HL-60 (cell line): ENCODE measurements around the gene RBFOX2.

Source experiments
- DNase-seq, 2 experiments: peaks; one replicate each; pipeline ENCODE4 v3.0.0-alpha.2; 2010 to 2020; ENCODE audit warnings: low read depth in 1 of 2, low spot score in 1 of 2
- H3K27ac ChIP-seq: fragments of 250-450 bp; sonication (Bioruptor Pico); replicated peaks from 2 replicates; pipeline ENCODE4 v1.5.1; 2020; ENCODE audit warnings: mild to moderate bottlenecking, moderate library complexity
- H3K27me3 ChIP-seq: fragments of 250-450 bp; sonication (Bioruptor Pico); 2 replicates; pipeline ENCODE4 v1.5.1; 2021; ENCODE audit warnings: mild to moderate bottlenecking, moderate library complexity; ENCODE audit not compliant: insufficient read depth, poor library complexity, severe bottlenecking
- H3K4me3 ChIP-seq: replicated peaks from 2 replicates; pipeline ENCODE4 v1.5.1; 2011; ENCODE audit warnings: mild to moderate bottlenecking, control low read depth, low read length; ENCODE audit not compliant: insufficient read depth
- GABPA ChIP-seq: IDR thresholded peaks from 2 replicates; pipeline ENCODE4 v1.6.1; 2012; ENCODE audit warnings: low read depth
- POLR2AphosphoS5 ChIP-seq: IDR thresholded peaks from 2 replicates; pipeline ENCODE4 v1.6.1; 2012; ENCODE audit warnings: low read depth
- SPI1 ChIP-seq: IDR thresholded peaks from 2 replicates; pipeline ENCODE4 v1.6.1; 2012; ENCODE audit warnings: low read depth, mild to moderate bottlenecking, borderline replicate concordance
- TF ChIP-seq, protein P1 (sequence below): IDR thresholded peaks from one replicate; pipeline ENCODE4 v1.5.1; 2011; ENCODE audit warnings: low read length, control low read depth, inconsistent platforms; ENCODE audit not compliant: insufficient read depth
- TF ChIP-seq, protein P2 (sequence below): IDR thresholded peaks from 2 replicates; pipeline ENCODE4 v1.6.1; 2012; ENCODE audit warnings: low read depth; ENCODE audit not compliant: insufficient replicate concordance

RBFOX2 gene

DNA sequence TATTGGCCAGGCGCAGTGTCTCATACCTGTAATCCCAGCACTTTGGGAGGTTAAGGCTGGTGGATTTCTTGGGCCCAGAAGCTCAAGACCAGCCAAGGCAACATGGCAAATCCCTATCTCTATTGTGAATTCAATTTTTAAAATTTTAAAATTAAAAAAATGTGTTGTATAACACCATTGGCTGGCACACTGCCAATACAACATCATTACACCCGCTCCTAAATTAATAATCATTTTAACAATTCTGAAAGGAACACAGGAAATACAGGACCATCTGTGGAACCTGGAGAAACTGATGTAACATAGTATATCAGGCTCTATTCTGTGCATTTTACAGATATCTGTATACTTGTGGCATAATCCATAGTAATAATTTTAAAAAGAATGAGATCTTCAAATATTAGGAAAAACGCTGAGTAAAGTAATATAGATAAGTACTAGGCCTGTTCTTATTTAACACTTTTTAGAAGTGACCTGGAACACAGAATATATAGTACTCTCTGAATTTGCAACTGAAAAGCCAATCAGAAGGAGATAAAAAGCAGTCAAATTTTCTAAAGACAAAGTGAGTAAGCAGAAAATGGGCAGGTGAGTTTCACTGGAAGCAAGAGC lies 186.6 kb downstream of the RBFOX2 start:
- no peak for DNase-seq
- Histone ChIP-seq H3K4me3 (no peak overlapping the region), H3K27ac (no peak overlapping the region), H3K27me3 (peaks cover 17% of the 10 kb centered on the region)
- TF ChIP-seq SPI1 (no peak), POLR2AphosphoS5 (no peak), GABPA (no peak)
- TF ChIP-seq, protein P1, sequence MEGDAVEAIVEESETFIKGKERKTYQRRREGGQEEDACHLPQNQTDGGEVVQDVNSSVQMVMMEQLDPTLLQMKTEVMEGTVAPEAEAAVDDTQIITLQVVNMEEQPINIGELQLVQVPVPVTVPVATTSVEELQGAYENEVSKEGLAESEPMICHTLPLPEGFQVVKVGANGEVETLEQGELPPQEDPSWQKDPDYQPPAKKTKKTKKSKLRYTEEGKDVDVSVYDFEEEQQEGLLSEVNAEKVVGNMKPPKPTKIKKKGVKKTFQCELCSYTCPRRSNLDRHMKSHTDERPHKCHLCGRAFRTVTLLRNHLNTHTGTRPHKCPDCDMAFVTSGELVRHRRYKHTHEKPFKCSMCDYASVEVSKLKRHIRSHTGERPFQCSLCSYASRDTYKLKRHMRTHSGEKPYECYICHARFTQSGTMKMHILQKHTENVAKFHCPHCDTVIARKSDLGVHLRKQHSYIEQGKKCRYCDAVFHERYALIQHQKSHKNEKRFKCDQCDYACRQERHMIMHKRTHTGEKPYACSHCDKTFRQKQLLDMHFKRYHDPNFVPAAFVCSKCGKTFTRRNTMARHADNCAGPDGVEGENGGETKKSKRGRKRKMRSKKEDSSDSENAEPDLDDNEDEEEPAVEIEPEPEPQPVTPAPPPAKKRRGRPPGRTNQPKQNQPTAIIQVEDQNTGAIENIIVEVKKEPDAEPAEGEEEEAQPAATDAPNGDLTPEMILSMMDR = no peak
- TF ChIP-seq, protein P2, sequence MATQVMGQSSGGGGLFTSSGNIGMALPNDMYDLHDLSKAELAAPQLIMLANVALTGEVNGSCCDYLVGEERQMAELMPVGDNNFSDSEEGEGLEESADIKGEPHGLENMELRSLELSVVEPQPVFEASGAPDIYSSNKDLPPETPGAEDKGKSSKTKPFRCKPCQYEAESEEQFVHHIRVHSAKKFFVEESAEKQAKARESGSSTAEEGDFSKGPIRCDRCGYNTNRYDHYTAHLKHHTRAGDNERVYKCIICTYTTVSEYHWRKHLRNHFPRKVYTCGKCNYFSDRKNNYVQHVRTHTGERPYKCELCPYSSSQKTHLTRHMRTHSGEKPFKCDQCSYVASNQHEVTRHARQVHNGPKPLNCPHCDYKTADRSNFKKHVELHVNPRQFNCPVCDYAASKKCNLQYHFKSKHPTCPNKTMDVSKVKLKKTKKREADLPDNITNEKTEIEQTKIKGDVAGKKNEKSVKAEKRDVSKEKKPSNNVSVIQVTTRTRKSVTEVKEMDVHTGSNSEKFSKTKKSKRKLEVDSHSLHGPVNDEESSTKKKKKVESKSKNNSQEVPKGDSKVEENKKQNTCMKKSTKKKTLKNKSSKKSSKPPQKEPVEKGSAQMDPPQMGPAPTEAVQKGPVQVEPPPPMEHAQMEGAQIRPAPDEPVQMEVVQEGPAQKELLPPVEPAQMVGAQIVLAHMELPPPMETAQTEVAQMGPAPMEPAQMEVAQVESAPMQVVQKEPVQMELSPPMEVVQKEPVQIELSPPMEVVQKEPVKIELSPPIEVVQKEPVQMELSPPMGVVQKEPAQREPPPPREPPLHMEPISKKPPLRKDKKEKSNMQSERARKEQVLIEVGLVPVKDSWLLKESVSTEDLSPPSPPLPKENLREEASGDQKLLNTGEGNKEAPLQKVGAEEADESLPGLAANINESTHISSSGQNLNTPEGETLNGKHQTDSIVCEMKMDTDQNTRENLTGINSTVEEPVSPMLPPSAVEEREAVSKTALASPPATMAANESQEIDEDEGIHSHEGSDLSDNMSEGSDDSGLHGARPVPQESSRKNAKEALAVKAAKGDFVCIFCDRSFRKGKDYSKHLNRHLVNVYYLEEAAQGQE = no peak

DNA sequence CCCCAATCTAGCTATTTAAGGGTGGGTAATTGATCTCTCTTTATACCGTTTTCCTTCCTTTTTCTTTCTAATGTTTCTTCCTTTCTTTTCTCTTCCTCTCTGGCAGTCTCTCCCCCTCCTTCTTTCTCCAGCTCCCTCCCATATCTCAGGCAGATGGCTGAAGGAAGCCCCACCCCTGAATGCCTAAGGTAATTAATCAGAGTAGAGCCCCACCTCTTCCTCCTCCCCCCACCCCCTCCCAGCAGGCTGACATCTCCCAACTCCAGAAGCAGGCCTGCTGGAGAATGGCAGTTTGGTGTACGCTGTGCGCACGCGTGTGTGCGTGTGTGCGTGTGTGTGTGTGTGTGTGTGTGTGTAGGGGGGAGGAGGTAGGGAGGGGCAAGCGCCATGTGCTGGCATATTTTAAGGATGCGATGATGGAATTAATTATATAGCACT lies 188.3 kb downstream of the RBFOX2 start:
- no peak for DNase-seq
- H3K27ac ChIP-seq = no peak overlapping the region
- peaks cover 17% of the 10 kb centered on the region for H3K27me3 ChIP-seq
- H3K4me3 ChIP-seq = no peak overlapping the region
- TF ChIP-seq, protein P1 = no peak
- TF ChIP-seq GABPA = no peak
- TF ChIP-seq, protein P2 = no peak
- no peak for TF ChIP-seq SPI1
- no peak for TF ChIP-seq POLR2AphosphoS5

DNA sequence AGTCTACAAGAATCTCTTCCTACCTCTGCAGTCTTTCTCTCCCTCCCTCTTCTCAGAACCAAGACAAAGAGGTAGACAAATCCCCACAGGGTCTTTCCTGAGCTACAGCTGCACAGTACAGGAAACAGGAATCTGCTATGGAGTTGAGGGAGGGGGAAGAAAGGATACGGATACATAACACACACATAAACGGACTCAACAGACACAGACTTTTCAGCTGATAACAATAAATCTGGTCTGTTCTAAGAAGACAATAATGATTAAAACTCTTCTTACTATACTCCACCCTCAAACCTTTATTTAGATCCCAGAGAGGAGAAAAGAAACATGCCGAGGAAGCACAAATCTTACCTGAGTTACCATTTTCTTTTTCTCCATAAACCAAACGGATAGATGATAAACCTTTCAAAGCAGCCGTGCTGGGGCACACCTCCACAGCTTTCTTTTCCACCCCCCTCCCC lies 188.8 kb downstream of the RBFOX2 start:
- H3K4me3 ChIP-seq = no peak overlapping the region
- DNase-seq = no peak
- TF ChIP-seq, protein P2 = no peak
- TF ChIP-seq POLR2AphosphoS5 (no peak), GABPA (no peak), SPI1 (no peak)
- TF ChIP-seq, protein P1 = no peak
- H3K27me3 ChIP-seq = peaks cover 17% of the 10 kb centered on the region
- H3K27ac ChIP-seq = no peak overlapping the region
